Stimulated activated CD8-positive, alpha-beta memory T cell treated with anti-CD3 and anti-CD28 coated beads, Interleukin-4, amount 100 ng/mL, for 48 hours (primary cell): ENCODE measurements around the gene ARHGAP45.

Experiments used
- DNase-seq: peaks from one replicate; pipeline ENCODE4 v3.0.0-alpha.2; 2020

The ARHGAP45 gene

DNA sequence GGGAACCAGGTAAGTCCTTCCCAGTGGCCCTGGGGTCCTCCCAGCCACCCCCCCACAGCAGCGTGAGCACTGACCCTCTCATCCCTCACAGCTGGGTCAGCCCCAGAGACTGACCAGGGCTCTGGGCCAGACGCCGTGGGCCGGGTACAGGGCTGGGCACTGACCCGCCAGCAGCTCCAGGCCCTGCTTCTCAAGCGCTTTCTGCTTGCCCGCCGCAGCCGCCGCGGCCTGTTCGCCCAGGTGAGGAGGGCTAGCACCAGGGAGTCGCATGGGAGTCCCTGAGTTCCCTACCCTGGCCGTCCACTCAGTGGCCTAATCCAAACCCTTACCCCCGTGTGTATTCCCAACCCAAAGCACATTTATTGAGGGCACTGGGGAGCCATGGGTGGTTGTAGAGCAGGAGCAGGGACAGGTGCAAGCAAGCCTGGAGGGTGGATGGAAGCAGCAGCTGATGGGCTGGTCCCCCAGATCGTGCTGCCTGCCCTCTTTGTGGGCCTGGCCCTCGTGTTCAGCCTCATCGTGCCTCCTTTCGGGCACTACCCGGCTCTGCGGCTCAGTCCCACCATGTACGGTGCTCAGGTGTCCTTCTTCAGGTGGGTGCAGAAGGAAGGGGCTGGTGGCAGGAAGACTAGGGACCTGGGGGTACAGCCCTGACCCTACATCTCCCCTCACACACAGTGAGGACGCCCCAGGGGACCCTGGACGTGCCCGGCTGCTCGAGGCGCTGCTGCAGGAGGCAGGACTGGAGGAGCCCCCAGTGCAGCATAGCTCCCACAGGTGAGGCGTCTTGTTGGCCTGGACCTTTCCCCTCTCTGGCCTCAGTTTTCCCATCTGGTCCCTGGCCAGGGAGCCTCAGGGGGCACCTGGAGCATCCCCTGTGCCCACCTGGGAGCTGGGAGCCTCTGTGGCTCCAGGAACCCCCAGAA is 12.6 kb upstream of the ARHGAP45 start:
- DNase-seq = no peak

DNA sequence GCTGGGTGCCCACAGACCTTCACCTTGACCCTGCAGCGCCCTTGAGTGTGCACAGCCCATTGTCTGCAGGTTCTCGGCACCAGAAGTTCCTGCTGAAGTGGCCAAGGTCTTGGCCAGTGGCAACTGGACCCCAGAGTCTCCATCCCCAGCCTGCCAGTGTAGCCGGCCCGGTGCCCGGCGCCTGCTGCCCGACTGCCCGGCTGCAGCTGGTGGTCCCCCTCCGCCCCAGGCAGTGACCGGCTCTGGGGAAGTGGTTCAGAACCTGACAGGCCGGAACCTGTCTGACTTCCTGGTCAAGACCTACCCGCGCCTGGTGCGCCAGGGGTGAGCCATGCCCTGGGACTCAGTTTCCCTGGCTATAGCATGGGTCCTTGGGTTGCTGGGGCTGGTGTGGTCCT is 11.9 kb upstream of the ARHGAP45 start:
- no peak for DNase-seq

GRCh38 chr19:1055886-1056620 is 10.9 kb upstream of the ARHGAP45 start:
- no peak for DNase-seq

DNA sequence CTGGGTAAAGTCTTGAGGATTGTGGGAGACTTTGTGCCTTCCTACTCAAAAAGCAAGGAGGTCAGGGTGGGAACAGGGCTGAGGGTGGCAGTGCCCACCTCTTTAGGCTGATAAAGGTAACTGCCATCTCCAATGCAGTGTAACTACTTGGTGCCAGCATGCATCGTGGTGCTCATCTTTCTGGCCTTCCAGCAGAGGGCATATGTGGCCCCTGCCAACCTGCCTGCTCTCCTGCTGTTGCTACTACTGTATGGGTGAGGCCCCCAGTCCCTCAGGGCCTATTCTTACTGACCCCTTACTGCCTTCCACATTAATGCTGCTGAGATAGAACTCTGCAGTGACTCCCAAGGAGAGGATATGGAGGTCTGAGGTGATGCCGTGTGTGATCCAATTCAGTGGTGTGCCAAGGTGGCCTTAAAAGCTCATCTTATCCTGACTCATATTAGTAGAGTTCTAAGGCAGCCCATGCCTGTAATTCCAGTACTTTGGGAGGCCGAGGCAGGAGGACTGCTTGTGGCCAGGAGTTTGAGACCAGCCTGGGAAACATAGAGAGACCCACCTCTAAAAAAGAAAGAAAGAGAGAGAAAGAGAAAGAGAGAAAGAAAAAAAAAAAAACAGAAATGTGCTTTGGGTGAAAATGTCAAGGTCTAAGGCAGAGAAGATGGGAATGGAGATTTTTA is 9.7 kb upstream of the ARHGAP45 start:
- DNase-seq = no peak

DNA sequence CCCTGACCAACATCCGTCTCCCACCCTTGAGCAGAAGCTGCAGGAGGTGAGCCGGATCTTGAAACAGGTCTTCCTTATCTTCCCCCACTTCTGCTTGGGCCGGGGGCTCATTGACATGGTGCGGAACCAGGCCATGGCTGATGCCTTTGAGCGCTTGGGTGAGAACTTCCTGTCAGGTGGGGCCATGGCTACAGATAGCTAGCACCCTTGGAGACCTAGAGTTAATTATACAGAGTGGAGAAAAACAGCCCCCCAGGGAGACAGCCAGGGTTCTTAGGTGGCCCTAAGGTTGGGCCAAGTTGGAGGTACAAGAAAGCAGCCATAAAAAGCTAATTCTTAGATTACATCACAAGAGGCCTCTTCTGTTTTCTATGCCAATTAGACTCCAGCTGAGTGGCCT is 8.9 kb upstream of the ARHGAP45 start:
- no peak for DNase-seq

- DNase-seq = no peak
These were observed 6.3 kb upstream of the ARHGAP45 start for GRCh38 chr19:1060689-1061088.

- no peak for DNase-seq
These were observed 5.0 kb upstream of the ARHGAP45 start for GRCh38 chr19:1061987-1062386.

DNA sequence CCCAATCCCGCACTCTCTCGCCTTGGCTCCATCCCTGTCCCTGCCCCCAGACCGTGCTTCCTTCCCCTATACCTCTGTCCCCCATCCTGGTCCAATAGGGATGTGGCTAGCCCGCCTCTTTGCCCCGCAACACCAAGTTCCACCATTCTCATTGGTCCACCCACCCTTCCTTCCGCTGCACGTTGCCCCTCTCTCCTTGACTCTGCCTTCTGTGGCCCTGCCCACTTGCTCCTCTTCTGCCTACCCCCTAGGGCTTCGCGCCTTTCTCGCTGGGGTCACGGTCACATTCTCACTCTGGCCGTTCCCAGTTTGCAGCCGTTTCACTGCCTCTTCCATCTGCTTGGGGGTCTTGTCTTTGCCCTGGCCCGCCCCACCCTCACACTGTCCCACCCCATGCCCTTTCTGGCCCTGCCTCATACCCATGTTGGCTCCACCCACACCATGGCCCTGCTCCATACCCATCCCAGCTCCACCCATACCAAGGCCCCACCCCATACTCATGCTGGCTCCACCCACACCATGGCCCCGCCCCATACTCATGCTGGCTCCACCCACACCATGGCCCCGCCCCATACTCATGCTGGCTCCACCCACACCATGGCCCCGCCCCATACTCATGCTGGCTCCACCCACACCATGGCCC is 4.5 kb upstream of the ARHGAP45 start:
- peak; percentile 71 for DNase-seq

- DNase-seq = peak; percentile 82
These were observed 3.7 kb upstream of the ARHGAP45 start for GRCh38 chr19:1063030-1063908.

GRCh38 chr19:1063909-1064660 is 2.9 kb upstream of the ARHGAP45 start:
- no peak for DNase-seq

- DNase-seq = peak; percentile 81
These were observed 2.0 kb upstream of the ARHGAP45 start for GRCh38 chr19:1064661-1065605.

DNA sequence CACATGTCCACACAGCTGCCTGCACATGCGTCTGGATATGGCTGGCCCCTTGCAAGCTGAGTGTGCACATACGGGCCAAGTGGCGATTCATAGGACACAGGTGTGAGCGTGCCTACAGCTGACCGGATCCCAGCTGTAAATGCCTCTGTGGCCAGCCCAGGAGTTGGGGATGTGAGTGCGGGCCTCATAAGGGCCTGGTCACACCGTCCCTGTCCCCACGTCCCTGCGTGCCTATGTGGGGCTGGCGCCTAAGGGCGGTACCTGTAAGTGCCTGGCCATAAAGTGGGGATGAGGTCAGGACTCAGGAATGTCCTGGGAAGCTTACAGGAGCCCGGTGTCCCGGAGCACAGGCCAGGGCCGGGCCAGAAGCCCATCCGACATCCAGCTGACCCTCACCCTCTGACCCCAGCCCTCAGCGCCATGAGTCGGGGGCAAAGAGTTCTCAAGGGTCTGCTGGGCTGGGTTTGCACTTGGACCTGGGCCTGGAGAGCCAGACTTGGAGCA is 1.3 kb upstream of the ARHGAP45 start:
- DNase-seq = no peak

DNA sequence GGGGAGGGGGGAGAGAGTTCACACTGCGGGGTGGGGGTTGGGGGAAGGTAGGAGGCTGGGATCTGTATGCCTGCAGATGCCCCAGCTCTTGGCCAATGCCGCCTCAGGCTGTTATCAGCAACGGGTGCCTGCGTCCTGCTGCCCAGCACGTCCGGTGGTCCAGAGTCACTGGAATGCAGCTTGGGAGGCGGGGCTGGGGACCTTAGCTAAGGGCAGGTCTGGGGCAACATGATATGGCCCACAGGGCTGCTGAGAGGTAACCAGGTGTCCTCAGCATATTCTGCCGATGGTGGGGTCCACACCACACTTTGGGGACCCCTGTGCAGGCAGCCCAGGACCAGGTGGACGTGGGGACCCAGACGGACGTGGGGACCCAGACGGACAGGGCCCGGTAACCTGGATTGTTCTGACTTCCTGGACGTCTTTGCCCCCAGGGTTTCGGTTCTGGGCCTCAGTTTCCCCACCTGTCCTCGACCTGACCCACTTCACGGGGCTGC is 668 bp upstream of the ARHGAP45 start:
- no peak for DNase-seq

- DNase-seq = no peak
These were observed 482 bp downstream of the ARHGAP45 start for GRCh38 chr19:1067341-1067957.

- DNase-seq = peak; percentile 78
These were observed 1.3 kb downstream of the ARHGAP45 start for GRCh38 chr19:1068009-1069001.

DNA sequence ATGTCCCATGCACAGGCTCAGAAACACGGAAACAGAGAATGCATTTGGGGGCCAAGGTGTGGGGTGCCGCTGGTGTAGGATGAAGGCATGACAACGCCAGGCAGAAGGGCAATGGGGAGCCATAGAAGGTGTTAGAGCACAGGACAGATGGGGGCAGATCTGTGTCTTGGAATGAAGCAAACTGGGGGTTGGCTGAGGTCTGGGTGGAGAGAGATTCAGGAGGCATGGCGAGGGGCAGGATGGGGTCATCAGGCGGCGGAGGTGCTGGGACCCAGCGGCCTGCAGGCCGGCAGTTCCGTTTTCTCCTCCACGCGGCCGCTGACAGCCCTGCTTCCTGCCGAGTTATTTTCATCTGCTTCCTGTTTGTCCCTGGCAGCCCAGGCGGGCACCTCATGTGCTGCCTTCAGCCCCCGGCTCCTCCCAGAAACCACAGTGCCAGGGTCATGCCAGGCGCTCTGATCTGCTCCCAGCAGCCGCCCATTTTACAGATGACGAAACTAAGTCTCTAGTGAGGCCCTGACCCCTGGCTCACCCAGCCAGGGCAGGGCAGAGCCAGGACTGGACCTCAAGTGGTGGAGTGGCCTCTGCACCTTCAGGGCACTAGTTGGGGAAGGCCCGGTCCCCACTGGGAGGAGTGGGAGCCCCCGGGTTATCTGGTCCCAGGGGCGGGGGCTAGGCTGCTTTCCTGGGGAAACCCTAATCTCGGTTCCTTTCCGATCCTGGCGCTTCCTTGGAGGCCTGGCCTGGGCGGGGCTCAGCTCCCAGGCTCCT is 2.2 kb downstream of the ARHGAP45 start:
- peak; percentile 71 for DNase-seq

DNA sequence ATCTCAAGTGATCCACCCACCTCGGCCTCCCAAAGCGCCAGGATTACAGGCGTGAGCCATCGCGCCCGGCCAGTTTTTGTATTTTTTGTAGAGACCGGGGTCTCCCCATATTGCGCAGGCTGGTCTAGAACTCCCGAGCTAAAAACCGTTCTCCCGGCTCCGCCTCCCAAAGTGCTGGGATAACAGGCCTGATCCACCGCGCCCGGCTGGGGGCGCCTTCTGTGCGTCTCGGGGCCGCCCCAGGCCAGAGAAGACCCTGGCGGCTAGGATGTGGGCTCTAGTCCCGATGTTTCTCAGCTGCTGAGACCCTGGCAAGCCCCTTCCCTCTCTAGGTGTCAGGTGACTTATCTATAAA is 3.6 kb downstream of the ARHGAP45 start:
- DNase-seq = no peak
